ENCODE data around the gene SLITRK2.

Gene SLITRK2

DNA sequence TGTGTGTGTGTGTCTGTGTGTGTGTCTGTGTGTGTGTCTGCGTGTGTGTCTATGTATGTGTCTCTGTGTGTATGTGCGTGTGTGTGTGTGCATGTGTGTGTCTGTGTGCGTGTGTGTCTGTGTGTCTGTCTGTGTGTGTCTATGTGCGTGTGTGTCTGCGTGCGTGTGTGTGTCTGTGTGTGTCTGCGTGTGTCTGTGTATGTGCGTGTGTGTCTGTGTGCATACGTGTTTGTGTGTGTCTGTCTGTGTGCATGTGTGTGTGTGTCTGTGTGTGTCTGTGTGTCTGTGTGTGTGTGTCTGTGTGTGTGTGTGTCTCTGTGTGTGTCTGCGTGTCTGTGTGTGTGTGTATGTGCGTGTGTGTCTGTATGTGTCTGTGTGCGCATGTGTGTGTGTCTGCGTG, 35.6 kb downstream of the SLITRK2 start:
- no peak for FAIRE-seq

DNA sequence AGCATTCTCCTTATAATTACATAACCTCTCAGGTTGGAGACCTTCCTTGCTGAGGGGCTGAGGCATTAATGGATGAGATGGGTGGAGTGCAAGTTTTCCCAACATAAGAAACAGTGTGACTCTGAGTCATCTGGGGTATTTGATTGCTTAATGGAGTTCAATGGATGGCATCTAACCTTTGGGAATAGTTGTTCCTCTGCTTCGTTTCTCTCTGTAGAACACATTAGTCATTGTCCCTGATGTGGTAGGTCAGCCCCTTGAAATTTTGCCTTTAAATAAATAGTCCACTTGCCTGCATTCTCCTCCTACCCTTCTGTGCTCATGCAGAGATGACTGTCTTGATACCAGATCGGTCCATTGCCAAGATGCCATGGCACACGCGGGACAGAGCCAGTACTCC, 38.6 kb downstream of the SLITRK2 start:
- no peak for FAIRE-seq

DNA sequence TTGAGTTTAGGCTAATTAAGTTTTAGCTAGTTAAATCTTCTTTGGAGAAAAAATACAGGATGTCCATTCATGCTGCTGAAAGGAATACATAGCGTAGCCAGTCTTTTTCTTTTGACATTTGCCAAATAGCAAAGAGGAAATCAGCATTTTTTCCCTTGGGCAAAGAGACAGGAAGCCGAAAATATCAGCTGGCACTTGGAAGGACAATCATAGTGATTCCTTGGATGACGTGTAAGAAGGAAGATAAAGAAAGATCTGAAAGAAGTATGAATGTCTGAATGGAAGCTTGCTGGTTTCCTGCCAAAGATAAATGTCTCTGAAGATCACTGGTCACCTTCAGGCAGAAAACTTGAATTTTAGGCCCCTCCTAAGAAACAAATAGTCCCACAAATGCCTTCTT, 44.2 kb downstream of the SLITRK2 start:
- no peak for FAIRE-seq

DNA sequence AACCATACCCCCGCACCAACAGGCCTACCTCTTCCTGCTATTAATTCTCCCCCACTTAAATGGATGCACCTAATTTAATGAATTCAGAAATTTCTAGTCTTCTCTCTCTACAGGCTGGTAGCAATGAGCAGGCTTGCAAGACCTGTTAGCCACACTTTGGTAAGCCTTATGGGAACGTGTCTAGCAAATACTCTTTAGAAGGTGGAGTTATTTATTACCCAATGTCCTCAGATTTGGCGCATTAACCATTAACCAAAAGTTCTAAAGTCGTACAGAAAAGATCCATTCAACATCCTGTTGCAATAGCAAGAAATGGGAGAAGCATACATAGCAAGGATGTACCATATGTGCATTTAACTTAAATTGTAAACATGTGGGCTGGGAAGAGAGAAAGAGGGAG, 47.5 kb downstream of the SLITRK2 start:
- FAIRE-seq = no peak
